IMR-90 (cell line): ENCODE measurements around the gene CALD1.
A peak's percentile ranks its signal among the peaks of the same experiment; 100 is the strongest.

Experiments used
- BHLHE40 ChIP-seq: fragments of 150-350 bp; IDR thresholded peaks from 2 replicates; pipeline ENCODE4 v1.6.1; 2016; ENCODE audit warnings: mild to moderate bottlenecking, low read depth, low read length
- CEBPB ChIP-seq: IDR thresholded peaks from 2 replicates; pipeline ENCODE4 v1.6.1; 2012; ENCODE audit warnings: low read depth, low read length, improper control_type of control experiment
- CHD1 ChIP-seq: IDR thresholded peaks from 2 replicates; pipeline ENCODE4 v1.6.1; 2012; ENCODE audit warnings: low read depth, low read length, improper control_type of control experiment
- FOS ChIP-seq: fragments of 150-350 bp; IDR thresholded peaks from 2 replicates; pipeline ENCODE4 v1.6.1; 2016; ENCODE audit warnings: low read depth, low read length
- MAFK ChIP-seq: IDR thresholded peaks from 2 replicates; pipeline ENCODE4 v1.6.1; 2012; ENCODE audit warnings: low read depth, low read length, improper control_type of control experiment
- MXI1 ChIP-seq: IDR thresholded peaks from 2 replicates; pipeline ENCODE4 v1.6.1; 2012; ENCODE audit warnings: low read depth, mild to moderate bottlenecking, low read length, moderate library complexity, borderline replicate concordance
- NFE2L2 ChIP-seq: fragments of 150-350 bp; IDR thresholded peaks from 2 replicates; pipeline ENCODE4 v1.6.1; 2016; ENCODE audit warnings: low read depth, mild to moderate bottlenecking, low read length
- POLR2A ChIP-seq: IDR thresholded peaks from 2 replicates; pipeline ENCODE4 v1.6.1; 2012; ENCODE audit warnings: mild to moderate bottlenecking, low read depth, low read length
- RAD21 ChIP-seq: IDR thresholded peaks from 2 replicates; pipeline ENCODE4 v1.6.1; 2012; ENCODE audit warnings: low read length, improper control_type of control experiment
- RCOR1 ChIP-seq: IDR thresholded peaks from 2 replicates; pipeline ENCODE4 v1.6.1; 2012; ENCODE audit warnings: mild to moderate bottlenecking, low read length, improper control_type of control experiment; ENCODE audit not compliant: insufficient replicate concordance
- USF2 ChIP-seq: fragments of 150-350 bp; IDR thresholded peaks from 2 replicates; pipeline ENCODE4 v1.6.1; 2017; ENCODE audit warnings: mild to moderate bottlenecking, antibody characterized with exemption, low read length, low read depth
- TF ChIP-seq, protein P1 (sequence below): conservative IDR thresholded peaks from 2 replicates; pipeline ENCODE4 v1.5.1; 2012; ENCODE audit warnings: mild to moderate bottlenecking, low read depth, low read length, improper control_type of control experiment
- TF ChIP-seq, protein P2 (sequence below): fragments of 150-350 bp; IDR thresholded peaks from 2 replicates; pipeline ENCODE4 v1.6.1; 2016; ENCODE audit warnings: low read depth, mild to moderate bottlenecking, low read length, moderate library complexity, borderline replicate concordance

- TF ChIP-seq, protein P1, sequence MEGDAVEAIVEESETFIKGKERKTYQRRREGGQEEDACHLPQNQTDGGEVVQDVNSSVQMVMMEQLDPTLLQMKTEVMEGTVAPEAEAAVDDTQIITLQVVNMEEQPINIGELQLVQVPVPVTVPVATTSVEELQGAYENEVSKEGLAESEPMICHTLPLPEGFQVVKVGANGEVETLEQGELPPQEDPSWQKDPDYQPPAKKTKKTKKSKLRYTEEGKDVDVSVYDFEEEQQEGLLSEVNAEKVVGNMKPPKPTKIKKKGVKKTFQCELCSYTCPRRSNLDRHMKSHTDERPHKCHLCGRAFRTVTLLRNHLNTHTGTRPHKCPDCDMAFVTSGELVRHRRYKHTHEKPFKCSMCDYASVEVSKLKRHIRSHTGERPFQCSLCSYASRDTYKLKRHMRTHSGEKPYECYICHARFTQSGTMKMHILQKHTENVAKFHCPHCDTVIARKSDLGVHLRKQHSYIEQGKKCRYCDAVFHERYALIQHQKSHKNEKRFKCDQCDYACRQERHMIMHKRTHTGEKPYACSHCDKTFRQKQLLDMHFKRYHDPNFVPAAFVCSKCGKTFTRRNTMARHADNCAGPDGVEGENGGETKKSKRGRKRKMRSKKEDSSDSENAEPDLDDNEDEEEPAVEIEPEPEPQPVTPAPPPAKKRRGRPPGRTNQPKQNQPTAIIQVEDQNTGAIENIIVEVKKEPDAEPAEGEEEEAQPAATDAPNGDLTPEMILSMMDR = no peak
- TF ChIP-seq POLR2A (0 out of 2 replicates have a peak, but pooled peaks have one; percentile 7), USF2 (no peak), MAFK (peak; percentile 33; the same call in 1 of the 2 replicates), MXI1 (no peak), RCOR1 (no peak), BHLHE40 (no peak), CEBPB (no peak), RAD21 (no peak), CHD1 (no peak), NFE2L2 (no peak), FOS (no peak)
- TF ChIP-seq, protein P2, sequence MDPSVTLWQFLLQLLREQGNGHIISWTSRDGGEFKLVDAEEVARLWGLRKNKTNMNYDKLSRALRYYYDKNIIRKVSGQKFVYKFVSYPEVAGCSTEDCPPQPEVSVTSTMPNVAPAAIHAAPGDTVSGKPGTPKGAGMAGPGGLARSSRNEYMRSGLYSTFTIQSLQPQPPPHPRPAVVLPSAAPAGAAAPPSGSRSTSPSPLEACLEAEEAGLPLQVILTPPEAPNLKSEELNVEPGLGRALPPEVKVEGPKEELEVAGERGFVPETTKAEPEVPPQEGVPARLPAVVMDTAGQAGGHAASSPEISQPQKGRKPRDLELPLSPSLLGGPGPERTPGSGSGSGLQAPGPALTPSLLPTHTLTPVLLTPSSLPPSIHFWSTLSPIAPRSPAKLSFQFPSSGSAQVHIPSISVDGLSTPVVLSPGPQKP = no peak
These were observed 2.7 kb downstream of the CALD1 start for GRCh38 chr7:134782121-134782623.
